Natural killer cell (primary cell): ENCODE results near the gene AP4M1. TPM values are rescaled to one million over a fixed set of nuclear protein-coding genes. Genes with fewer than 3 reads are reported as not detected.

Experiments used
- ATAC-seq, 3 donors: fragments of 150-1000 bp in 2 of 3; fragments of 200-7000 bp in 1 of 3; cut with Tn5 transposase; 1 replicate in 1 of 3; 2 replicates in 2 of 3; pipeline ENCODE4 v1.10.0; 2021; ENCODE audit warnings: mild to moderate bottlenecking in 2 of 3, moderate library complexity in 2 of 3
- DNase-seq, 2 donors: peaks; one replicate each; pipeline versions ENCODE4 v3.0.0 to v3.0.0-alpha.2; 2013 to 2021; ENCODE audit warnings: mixed read lengths in 1 of 2
- H3K27ac ChIP-seq: one replicate; pipeline ENCODE4 v1.5.1; 2013; ENCODE audit warnings: mild to moderate bottlenecking, low read length
- H3K27me3 ChIP-seq: one replicate; pipeline ENCODE4 v1.6.1; 2013; ENCODE audit warnings: low read length; ENCODE audit not compliant: control insufficient read depth, insufficient read depth
- H3K36me3 ChIP-seq: one replicate; pipeline ENCODE4 v1.6.1; 2013; ENCODE audit warnings: low read length; ENCODE audit not compliant: control insufficient read depth, insufficient read depth
- H3K4me1 ChIP-seq: one replicate; pipeline ENCODE4 v1.6.1; 2013; ENCODE audit warnings: low read length; ENCODE audit not compliant: control insufficient read depth, insufficient read depth
- H3K4me3 ChIP-seq: one replicate; pipeline ENCODE4 v1.5.1; 2013; ENCODE audit warnings: low read length
- H3K9me3 ChIP-seq: one replicate; pipeline ENCODE4 v1.6.1; 2013; ENCODE audit warnings: low read length; ENCODE audit not compliant: control insufficient read depth, insufficient read depth
- H3K27ac Mint-ChIP-seq, 2 donors: one replicate each; pipeline ENCODE4 v1.8.0; 2022; ENCODE audit warnings: mild to moderate bottlenecking in 2 of 2, mixed read lengths in 2 of 2, moderate library complexity in 1 of 2
- H3K27me3 Mint-ChIP-seq, 2 donors: one replicate each; pipeline ENCODE4 v1.8.0; 2022; ENCODE audit warnings: low read depth in 2 of 2, mixed read lengths in 2 of 2
- H3K36me3 Mint-ChIP-seq: one replicate; pipeline ENCODE4 v1.8.0; 2022; ENCODE audit warnings: mixed read lengths
- H3K4me1 Mint-ChIP-seq, 2 donors: one replicate each; pipeline ENCODE4 v1.8.0; 2022; ENCODE audit warnings: mixed read lengths in 2 of 2
- H3K4me3 Mint-ChIP-seq: one replicate; pipeline ENCODE4 v1.8.0; 2022; ENCODE audit warnings: mild to moderate bottlenecking, moderate library complexity, mixed read lengths
- H3K9me3 Mint-ChIP-seq, 2 donors: one replicate each; pipeline ENCODE4 v1.8.0; 2022; ENCODE audit warnings: mixed read lengths in 2 of 2
- CTCF ChIP-seq: fragments of 200-600 bp; IDR thresholded peaks from one replicate; pipeline ENCODE4 v1.8.0; 2022; ENCODE audit warnings: antibody characterized with exemption
- WGBS: methylation state at CpG from one replicate; pipeline ENCODE4 v1.1.7; 2013; ENCODE audit warnings: missing lambda C conversion rate; ENCODE audit not compliant: insufficient coverage; 5-methylcytosine and 5-hydroxymethylcytosine counted together
- intact Hi-C: fragments of 100-400 bp; cut with micrococcal nuclease; formaldehyde crosslinking; loops from one replicate; pipeline ENCODE4 v1.14.2; 2022
- total RNA-seq, 4 donors: library from RNA; stranded (reverse); fragments of 120-200 nt in 1 of 4; gene quantifications; one replicate each; pipeline versions ENCODE4 v1.2.3 to v1.2.4, GENCODE V29; 2013 to 2022

AP4M1 gene
- total RNA-seq, 3 donors from 2014 or later (not counting 1 experiment from before 2014, with no cell fraction given), result 8.4 to 12.8 (median 12.7) TPM

GRCh38 chr7:100065452-100066186 lies 35.8 kb upstream of the AP4M1 start:
- peaks cover 5% of the 10 kb centered on the region for H3K36me3 Mint-ChIP-seq
- H3K9me3 ChIP-seq, result peaks cover 8% of the 10 kb centered on the region

GRCh38 chr7:100066953-100067352 lies 34.5 kb upstream of the AP4M1 start:
- Mint-ChIP-seq H3K4me3 (no peak overlapping the region), H3K9me3 (peaks cover 2 to 5% of the 10 kb centered on the region in 2 donors), H3K27me3 (no peaks in the 10 kb centered on the region), H3K27ac (no peak overlapping the region), H3K36me3 (peaks cover 18% of the 10 kb centered on the region), H3K4me1 (no peaks in the 10 kb centered on the region)
- DNase-seq (no peak), ATAC-seq (no peak)
- intact Hi-C loops, result no loop called here
- Histone ChIP-seq H3K27me3 (no peaks in the 10 kb centered on the region), H3K36me3 (peaks cover 41% of the 10 kb centered on the region), H3K4me1 (no peaks in the 10 kb centered on the region), H3K27ac (no peak overlapping the region), H3K4me3 (no peak overlapping the region), H3K9me3 (peaks cover 21% of the 10 kb centered on the region)
- no peak for TF ChIP-seq CTCF
- WGBS, result 97% methylated on average over 7 of the region's 7 CpGs

More at GRCh38 chr7:100065452-100066186, 35.8 kb upstream of the AP4M1 start:
- Histone ChIP-seq H3K27me3 (no peaks in the 10 kb centered on the region), H3K4me1 (no peaks in the 10 kb centered on the region), H3K36me3 (peaks cover 36% of the 10 kb centered on the region), H3K27ac (no peak overlapping the region), H3K4me3 (no peak overlapping the region)
- no peak overlapping the region for H3K4me3 Mint-ChIP-seq
- TF ChIP-seq CTCF, result no peak
- 93% methylated on average over 8 of the region's 8 CpGs for WGBS
- intact Hi-C loops, result no loop called here
- H3K9me3 Mint-ChIP-seq, result no peaks in the 10 kb centered on the region
- no peaks in the 10 kb centered on the region for H3K27me3 Mint-ChIP-seq
- H3K4me1 Mint-ChIP-seq, result no peaks in the 10 kb centered on the region
- DNase-seq (no peak), ATAC-seq (no peak)
- no peak overlapping the region for H3K27ac Mint-ChIP-seq

GRCh38 chr7:100069991-100070390 lies 31.5 kb upstream of the AP4M1 start:
- intact Hi-C loops, result no loop called here
- no peaks in the 10 kb centered on the region for H3K4me1 Mint-ChIP-seq
- Histone ChIP-seq H3K4me3 (no peak overlapping the region), H3K27me3 (no peaks in the 10 kb centered on the region), H3K27ac (no peak overlapping the region), H3K36me3 (peaks cover 51% of the 10 kb centered on the region), H3K9me3 (peaks cover 34% of the 10 kb centered on the region), H3K4me1 (no peaks in the 10 kb centered on the region)
- no peaks in the 10 kb centered on the region for H3K27me3 Mint-ChIP-seq
- no peak overlapping the region for H3K4me3 Mint-ChIP-seq
- H3K9me3 Mint-ChIP-seq, result peaks cover 4 to 11% of the 10 kb centered on the region in 2 donors
- peaks cover 29% of the 10 kb centered on the region for H3K36me3 Mint-ChIP-seq
- WGBS, result 95% methylated on average over 5 of the region's 5 CpGs
- no peak for DNase-seq
- no peak for TF ChIP-seq CTCF
- no peak overlapping the region for H3K27ac Mint-ChIP-seq
- ATAC-seq, result no peak
